GM21737 (cell line): ENCODE data around the gene SLC6A16.
A peak's percentile ranks its signal among the peaks of the same experiment; 100 is the strongest.
"Not testable (repeated sequence)": the region's sequence is repeated elsewhere in the genome, so short reads cannot be mapped to it uniquely, and the experiment has no call there.

Experiments used
- ATAC-seq: cut with Tn5 transposase; IDR thresholded peaks from one replicate; pipeline ENCODE4 v1.9.1; 2021; ENCODE audit warnings: mild to moderate bottlenecking, moderate library complexity; ENCODE audit not compliant: unreplicated experiment

Gene SLC6A16

DNA sequence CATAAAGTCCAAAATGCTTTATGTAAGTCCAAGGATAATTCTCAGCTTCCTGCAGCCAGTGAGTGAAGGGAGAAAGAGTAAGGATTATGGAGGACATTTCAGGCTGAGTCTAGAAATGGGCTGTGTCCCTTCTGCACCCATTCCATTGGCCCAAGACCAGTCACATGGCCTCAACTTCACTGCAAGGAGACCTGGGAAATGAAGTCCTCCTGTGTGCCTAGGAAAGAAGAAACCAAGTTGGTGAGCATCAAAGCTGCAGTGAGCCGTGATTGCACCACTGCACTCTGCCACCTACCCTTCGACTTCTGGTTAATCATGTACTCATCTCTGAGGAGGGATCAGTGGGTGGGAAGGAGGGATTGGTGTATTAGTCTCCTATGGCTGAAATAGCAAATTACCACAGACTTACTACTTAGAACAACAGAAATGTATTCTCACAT lies 6.6 kb upstream of the SLC6A16 start:
- peak; percentile 40 for ATAC-seq

DNA sequence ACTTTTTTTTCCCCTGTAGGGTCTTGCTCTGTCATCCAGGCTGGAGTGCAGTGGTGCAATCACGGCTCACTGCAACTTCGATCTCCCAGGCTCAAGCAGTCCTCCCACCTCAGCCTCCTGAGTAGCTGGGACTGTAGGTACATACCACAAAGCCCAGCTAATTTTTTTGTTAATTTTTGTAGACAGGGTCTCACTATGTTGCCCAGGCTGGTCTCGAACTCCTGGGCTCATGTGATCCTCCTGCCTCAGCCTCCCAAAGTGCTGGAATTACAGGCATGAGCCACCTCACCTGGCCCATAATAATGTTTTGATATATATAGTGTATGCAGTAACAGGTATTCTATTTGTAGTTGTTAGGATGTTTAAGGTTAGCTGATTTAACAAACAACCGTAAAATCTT lies 6.2 kb upstream of the SLC6A16 start:
- ATAC-seq: not testable (repeated sequence)

DNA sequence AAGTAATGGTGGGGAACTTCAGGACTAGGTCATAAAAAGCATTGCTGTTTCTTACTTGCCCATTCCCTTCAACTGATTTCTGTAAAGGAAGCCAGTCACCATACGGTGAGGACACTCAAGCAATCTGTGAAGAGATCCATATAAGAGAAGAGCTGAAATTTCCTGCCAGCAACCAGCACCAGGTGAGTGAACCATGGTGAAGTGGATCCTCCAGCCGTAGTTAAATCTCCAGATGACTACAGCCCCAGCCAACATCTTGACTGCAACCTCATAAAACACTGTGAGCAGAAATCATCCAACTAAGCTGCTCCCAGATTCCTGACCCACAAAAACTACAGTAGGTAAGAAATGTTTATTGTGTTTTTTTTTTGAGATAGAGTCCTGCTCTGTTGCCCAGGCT lies 3.8 kb upstream of the SLC6A16 start:
- ATAC-seq: no peak

DNA sequence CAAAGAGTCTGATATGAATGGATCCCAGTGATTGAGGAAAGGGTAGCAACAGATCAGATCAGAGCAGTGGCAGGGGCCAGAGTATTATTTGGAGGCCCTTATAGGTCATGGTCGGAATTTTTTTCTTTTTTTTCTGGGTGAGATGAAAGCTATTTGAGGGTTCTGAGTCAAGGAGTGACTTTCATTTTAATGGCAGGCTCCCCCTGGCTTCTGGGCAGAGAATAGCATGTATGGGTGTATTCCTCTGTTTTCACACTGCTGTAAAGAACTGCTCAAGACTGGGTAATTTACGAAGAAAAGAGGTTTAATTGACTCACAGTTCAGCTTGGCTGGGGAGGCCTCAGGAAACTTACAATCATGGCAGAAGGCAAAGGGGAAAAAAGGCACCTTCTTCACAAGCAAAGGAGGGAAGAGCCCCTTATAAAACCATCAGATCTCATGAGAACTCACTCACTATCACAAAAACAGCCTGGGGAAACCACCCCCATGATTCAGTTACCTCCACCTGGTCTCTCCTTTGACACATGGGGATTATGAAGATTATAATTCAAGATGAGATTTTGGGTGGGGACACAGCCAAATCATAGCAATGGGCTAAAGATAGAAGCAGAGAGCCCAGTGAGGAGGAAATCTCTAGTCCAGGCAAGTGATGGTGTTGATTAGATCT lies 3.0 kb upstream of the SLC6A16 start:
- no peak for ATAC-seq

DNA sequence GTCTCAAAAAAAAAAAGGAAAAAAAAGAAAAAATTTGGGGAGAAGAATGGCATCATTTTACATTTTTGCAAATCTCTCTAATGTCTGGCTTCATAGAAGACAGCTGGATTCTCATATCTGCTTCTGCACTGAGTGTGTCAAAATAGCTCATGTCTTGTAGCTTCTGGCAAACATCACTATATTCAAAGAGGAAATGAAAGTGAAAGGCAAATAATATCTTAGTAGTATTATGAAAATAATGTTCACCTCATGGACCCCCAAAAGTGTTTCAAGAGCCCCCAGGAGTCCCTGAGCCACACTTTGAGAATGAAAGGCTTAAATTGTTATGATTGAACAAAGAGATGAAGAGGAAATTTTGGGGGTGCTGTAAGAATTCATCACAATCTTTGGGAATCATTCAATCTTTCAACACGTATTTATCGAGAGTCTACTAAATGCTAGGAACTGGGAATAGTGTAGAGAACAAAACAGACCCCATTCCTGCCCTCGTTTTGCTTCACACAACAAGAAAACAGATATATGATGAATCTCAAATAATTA lies 1.2 kb upstream of the SLC6A16 start:
- peak; percentile 45 for ATAC-seq

DNA sequence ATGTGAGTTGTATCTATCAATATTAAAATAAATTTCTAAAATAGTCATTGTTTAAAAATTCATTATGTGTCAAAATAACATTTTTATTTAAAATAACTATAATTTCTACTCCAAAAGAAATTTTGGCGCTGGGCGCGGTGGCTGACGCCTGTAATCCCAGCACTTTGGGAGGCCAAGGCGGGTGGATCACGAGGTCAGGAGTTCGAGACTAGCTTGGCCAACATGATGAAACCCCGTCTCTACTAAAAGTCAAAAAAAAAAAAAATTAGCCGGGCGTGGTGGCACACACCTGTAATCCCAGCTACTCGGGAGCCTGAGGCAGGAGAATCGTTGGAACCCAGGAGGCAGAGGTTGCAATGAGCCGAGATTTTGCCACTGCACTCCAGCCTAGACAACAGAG lies 765 bp upstream of the SLC6A16 start:
- not testable (repeated sequence) for ATAC-seq

DNA sequence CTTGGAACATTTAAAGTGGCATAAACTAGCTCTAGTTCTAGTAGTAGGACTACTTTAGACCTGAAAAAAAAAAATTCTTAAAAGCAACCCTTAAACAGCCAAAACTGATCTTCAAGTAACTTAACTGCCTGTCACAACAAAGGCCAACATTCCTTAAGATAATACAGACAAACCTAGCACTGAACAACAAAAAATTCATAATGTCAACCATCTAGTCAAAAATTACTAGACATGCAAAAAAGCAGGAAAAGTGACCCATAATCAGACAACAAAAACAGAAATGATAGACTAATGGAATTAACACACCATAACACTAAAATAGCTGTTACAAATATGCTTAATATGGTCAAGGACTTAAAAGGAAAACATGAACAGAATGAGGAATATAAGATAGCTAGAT lies 6.7 kb downstream of the SLC6A16 start:
- ATAC-seq: no peak

DNA sequence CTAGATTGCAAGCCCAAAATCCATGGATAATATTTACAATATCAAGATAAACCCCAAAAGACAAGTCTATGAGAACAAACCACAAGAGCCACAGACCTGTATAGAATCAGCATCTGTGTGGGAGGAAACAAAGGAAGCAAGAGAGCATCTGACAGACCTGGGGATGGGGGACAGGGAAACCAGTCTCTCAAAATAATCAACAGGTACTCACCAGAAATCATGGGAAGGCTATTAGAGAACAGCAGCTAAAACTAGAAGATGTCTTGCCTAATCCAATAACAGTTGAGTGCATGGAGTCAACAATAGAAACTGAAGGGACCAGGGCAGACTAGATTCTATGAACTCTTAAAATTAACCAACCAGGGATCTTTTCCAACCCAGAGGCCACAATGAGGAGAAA lies 8.7 kb downstream of the SLC6A16 start:
- ATAC-seq: no peak

DNA sequence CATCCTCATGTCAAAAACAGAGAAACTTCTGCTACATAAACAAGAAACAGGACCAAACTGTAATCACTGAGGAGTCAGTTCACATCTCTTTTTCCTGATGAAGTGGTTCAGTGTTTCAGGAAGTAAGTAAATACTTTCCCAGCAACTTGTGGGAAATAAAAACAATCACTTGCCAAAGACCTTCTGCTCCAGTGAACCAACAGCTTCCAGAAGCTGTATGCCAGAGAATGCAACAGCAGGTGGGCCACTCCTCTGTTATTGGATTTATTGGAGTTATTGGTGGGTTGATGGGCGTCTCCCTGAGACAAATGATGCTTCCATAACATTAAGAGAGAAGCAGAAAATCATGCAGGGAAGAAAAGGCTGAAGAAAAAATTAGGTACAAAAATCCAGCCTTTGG lies 9.9 kb downstream of the SLC6A16 start:
- no peak for ATAC-seq

DNA sequence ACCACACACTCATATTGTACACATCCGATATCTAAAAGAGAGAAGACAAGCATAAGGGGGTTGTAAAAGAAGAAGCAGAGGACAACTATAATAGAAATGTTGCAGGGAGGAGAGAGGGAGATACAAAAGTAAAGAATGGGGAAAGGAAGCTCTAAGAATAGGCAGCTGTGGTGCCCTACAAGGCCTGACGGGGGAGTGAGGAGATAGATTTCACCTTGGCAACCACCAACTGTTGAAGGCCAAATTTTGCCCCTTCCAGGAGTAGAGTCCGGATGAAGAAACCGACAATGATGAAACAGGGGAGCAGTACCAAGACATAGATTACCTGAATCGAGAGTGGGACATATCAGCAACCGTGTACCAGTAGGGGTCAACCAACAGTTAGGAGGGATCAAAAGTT lies 15.9 kb downstream of the SLC6A16 start:
- ATAC-seq: no peak

DNA sequence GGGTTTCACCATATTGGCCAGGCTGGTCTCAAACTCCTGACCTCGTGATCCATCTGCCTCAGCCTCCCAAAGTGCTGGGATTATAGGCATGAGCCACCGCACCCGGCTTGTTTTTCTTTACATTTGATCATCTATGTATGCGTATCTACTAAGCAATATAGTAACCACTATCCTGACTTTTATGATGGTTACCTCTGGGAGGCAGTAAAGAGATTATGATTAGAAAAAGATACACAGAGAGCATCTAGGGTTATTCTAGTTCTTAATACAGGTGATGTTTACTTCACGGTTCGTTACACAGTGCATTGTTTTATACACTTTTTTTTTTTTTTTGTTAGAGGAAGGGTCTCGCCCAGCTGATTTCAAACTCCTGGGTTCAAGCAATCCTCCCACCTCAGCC lies 18.3 kb downstream of the SLC6A16 start:
- not testable (repeated sequence) for ATAC-seq

DNA sequence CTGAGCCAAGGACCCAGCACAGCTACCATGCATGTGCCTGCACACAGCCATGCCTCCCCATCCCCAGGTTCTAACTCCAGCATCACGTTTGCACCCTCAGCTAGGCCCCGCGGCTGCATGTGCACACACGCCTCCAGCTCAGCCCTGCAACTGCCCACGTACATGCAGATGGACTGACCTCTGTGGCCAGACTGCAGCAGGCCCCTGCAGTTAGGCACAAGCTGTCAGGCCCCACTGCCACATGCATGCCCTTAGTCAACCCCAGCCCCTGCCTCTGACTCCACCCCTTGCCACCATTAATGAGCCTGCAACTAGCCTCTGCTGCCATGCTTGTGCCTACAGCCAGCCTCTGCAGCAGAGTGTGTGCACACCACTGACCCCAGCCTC lies 23.1 kb downstream of the SLC6A16 start:
- ATAC-seq: no peak

DNA sequence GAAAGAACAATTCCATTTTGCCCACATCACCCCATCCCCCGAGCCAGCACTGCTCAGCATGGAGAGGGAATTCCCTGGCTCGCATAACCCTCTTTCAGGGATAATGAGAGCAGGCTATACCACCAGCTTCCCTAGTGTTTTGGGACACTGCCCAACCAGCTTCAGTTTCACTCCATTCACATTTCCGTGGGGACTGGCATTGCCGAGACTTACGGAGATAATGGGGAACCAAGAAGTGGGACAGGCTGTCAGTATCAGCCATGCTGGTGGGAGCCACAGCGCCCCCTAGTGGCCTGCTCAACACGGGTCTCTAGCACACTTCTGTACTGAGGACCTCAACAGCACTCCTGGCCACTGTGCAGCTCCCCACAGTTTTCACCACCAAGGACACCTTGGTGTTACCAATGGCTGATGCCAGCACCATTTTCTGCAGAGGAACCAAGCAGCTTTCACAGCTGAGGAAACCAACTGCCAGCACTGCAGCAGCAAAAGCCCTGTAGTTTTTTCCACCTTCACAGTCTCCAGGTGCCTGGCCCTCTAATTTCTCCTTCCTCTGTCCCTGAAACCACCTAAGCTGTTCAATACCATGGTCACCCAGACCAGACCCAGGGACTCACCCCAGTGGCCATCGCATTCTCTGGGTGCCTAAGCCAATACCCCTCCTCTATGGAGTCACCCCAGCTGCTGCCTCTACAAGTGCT lies 23.7 kb downstream of the SLC6A16 start:
- ATAC-seq: no peak

DNA sequence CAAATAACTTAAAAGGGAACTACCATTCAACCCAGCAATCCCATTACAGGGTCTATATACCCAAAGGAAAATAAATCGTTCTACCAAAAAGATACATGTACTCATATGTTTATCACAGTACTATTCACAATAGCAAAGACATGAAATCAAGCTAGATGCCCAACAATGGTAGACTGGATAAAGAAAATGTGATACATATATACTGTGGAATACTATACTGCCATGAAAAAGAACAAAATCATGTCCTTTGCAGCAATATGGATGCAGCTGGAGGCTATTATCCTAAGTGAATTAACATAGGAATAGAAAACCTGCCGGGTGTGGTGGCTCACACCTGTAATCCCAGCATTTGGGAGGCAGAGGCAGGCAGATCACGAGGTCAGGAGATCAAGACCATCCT lies 26.3 kb downstream of the SLC6A16 start:
- not testable (repeated sequence) for ATAC-seq

DNA sequence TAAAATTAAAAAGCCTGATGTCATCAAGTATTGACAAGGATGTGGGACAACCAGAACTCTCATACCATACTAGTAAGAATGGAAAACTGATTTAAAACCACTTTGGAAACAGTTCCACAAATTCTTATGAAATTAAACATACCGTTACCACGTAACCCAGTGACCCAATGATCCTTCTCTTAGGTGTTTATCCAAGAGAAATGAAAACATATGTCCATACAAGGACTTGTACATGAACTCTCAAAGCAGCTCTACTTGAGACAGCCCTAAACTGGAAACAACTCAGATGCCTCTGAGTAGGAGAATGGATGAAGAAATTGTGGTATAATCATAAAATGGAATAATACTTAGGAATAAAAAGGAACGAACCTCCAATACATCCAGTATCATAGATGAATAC lies 27.6 kb downstream of the SLC6A16 start:
- no peak for ATAC-seq

DNA sequence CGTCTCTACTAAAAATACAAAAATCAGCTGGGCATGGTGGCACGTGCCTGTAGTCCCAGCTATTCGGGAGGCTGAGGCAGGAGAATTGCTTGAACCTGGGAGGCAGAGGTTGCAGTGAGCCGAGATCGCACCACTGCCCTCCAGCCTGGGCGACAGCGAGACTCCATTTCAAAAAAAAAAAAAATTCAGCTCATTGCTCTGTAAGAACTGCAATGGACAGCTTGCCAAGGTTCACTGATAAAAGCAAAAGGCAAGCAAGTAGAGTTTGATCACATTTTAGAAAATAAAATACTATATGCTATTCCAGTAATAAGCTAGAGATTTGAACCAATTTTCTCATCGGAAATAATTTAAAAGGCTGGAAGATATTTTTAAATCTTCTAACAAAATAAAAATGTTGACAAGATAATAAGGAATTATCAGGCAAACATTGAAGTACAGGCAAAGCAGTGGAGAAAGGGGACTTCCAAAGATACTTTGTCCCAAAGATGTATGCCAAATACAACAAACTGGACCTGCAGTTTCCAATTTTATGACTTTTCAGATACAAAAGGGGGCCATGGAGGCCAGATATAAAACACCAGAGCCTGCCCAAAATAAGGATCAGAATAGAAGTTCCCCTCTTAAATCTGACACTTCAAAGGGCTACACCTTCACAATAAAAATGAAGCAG lies 29.6 kb downstream of the SLC6A16 start:
- ATAC-seq: no peak

DNA sequence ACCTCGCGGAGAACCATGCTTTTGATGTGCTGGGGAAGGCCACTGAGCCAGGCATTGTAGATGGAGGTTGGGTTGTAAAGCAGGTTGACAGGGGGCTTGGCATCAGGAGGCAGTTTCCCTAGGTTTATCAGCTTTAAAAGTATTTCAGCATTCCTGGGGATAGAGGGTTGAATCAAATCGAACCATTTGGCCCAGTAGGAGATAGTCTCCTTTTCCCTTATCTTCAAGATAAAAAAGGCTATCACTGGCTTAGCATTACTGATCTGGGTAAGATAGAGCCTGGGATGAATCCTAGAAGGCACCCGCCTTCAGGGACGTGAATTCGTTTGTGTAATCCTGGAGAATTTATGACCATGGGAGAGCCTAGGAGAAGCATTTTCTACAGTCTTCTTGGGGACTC lies 30.6 kb downstream of the SLC6A16 start:
- no peak for ATAC-seq

DNA sequence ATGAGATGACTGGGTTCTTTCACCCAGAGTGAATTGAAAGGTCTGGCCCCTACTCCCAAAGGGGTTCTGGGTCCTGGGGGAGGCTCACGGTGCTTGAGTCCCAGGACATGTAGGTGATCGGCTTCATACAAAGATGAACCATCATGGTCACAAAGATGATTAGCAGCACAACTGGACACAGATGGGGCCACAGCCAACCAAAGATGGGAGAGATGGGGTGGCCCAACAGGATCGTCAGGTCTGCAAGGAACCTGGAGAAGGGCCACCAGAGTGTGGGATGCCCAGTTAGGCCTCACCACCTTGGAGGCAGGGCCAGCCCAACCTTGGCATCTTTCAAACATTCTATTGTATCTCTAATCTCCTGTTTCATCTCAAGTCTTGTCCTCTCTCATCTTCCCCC lies 34.5 kb downstream of the SLC6A16 start:
- no peak for ATAC-seq

DNA sequence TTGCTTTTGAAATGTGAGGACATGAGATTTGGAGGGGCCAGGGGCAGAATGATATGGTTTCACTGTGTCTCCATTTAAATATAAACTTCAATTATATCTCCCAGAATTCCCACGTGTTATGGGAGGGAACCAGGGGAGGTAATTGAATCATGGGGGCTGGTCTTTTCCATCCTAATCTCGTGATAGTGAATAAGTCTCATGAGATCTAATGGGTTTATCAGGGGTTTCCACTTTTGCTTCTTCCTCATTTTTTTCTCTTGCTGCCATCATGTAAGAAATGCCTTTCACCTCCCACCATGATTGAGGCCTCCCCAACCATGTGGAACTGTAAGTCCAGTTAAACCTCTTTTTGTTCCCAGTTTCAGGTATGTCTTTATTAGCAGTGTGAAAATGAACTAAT lies 35.7 kb downstream of the SLC6A16 start:
- not testable (repeated sequence) for ATAC-seq

DNA sequence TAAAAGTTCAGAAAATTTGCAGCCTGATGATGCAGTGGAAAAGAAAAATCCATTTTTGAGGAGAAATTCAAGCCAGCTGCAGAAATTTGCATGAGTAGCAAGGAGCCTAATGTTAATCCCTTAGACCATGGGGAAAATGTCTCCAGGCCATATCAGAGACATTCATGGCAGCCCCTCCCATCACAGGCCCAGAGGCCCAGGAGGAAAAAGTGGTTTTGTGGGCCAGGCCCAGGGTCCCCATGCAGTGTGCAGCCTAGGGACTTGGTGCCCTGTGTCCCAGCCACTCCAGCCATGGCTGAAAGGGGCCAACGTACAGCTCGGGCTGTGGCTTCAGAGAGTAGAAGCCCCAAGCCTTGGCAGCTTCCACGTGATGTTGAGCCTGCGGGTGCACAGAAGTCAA lies 36.8 kb downstream of the SLC6A16 start:
- not testable (repeated sequence) for ATAC-seq

DNA sequence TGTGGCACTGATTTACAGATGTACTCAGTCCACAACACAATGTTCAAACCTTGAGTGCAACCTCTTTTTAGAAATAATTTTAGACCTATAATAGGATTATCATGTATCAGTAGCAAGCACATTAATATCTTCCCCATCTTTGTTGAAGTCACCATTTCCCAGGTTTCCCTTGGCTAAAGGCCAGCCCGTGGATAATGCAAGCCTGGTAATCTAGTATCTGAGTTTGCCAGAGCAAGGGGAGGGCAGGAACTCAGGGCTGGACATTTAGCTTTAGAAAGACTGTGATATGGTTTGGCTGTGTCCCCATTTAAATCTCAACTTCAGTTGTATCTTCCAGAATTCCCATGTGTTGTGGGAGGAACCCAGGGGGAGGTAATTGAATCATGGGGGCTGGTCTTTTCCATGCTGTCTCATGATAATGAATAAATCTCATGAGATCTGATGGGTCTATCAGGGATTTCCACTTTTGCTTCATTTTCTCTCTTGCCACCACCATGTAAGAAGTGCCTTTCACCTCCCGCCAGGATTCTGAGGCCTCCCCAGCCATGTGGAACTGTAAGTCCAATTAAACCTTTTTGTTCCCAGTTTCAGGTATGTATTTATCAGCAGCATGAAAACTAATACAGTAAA lies 37.7 kb downstream of the SLC6A16 start:
- ATAC-seq: no peak
